ENCODE data around the gene ROPN1L.

Gene ROPN1L

GRCh38 chr5:10455277-10455670, 13.6 kb downstream of the ROPN1L start:
- TF ChIP-seq CTCF (IDR thresholded peaks at IDR 0.05; ENCODE audit: control insufficient read depth, extremely low read depth, insufficient read depth), result no peak
- no peak overlapping the region for H3K4me3 ChIP-seq (ENCODE audit: low read depth, low read length)
- no peak for DNase-seq (ENCODE audit: low read depth)

DNA sequence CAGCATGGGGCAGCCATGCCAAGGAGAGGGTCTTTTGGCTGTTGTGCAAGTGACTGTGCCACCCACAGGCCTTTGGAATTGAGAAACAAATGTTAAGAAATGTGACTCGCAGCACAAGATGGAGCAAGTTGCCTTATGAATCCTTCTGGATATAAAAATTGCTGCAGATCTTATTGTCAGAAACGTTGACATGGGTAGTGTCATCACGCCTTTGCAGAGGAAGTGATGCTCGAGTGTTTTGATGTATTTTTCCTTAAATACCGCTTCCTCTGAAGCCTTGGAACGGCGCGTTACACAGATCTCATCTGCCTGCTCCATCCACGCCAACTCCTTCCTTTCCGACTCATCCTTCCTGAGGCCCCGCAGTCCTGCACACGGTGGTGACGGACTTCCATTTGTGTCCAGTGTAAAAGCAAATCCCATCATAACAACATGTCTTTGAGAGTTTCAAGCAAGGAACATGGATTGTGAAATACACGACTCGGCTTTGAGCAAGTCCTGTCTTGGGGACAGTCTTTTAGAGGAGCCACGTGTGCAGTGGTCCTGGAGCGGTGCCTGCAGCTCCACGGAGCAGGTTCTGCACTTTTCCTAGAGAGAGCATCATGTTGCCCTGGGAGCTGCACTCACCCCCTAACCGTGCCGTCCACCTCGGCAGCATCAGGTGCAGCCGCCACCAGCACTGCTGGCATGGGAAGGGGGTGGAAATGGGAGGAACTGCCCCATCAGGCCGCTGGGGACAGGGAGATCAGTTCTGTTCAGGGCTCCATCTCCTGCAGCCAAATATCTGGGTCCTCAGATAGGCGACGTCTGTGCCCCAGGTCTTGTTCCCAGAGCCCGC, 15.1 kb downstream of the ROPN1L start:
- no peak overlapping the region for H3K4me3 ChIP-seq (ENCODE audit: low read depth, low read length)
- no peak for DNase-seq (ENCODE audit: low read depth)
- TF ChIP-seq CTCF (IDR thresholded peaks at IDR 0.05; ENCODE audit: control insufficient read depth, extremely low read depth, insufficient read depth), result no peak

GRCh38 chr5:10457682-10458574, 16.2 kb downstream of the ROPN1L start:
- no peak overlapping the region for H3K4me3 ChIP-seq (ENCODE audit: low read depth, low read length)
- no peak for TF ChIP-seq CTCF (IDR thresholded peaks at IDR 0.05; ENCODE audit: control insufficient read depth, extremely low read depth, insufficient read depth)
- DNase-seq (ENCODE audit: low read depth), result no peak

- no peak overlapping the region for H3K4me3 ChIP-seq (ENCODE audit: low read depth, low read length)
- no peak for TF ChIP-seq CTCF (IDR thresholded peaks at IDR 0.05; ENCODE audit: control insufficient read depth, extremely low read depth, insufficient read depth)
- no peak for DNase-seq (ENCODE audit: low read depth)
Observed at GRCh38 chr5:10459080-10460055, 17.7 kb downstream of the ROPN1L start.

- DNase-seq (ENCODE audit: low read depth), result peak; percentile 51
- TF ChIP-seq CTCF (IDR thresholded peaks at IDR 0.05; ENCODE audit: control insufficient read depth, extremely low read depth, insufficient read depth), result 0 out of 2 replicates have a peak, but pooled peaks have one; percentile 21
Observed at GRCh38 chr5:10460252-10460906, 18.7 kb downstream of the ROPN1L start.

DNA sequence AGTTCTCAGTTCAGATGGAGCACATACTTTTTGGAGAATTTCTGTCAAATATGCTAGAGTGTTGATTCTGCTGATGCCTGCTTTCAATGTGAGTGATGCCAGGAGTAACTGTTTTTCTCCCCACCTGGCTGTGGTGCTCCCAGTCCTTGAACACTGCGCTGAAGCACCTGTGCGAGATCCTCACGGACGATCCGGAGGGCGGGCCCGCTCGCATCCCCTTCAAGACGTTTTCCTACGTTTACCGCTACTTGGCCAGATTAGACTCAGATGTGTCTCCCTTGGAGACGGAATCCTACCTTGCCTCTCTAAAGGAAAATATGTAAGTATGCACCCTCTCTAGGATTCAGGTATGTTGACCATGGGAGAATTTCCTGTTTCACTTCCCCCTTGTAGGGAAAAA, 19.4 kb downstream of the ROPN1L start:
- no peak for TF ChIP-seq CTCF (IDR thresholded peaks at IDR 0.05; ENCODE audit: control insufficient read depth, extremely low read depth, insufficient read depth)

More at GRCh38 chr5:10460252-10460906, 18.7 kb downstream of the ROPN1L start:
- H3K4me3 ChIP-seq (ENCODE audit: low read depth, low read length), result no peak overlapping the region

More for the DNA sequence above, 19.4 kb downstream of the ROPN1L start:
- H3K4me3 ChIP-seq (ENCODE audit: low read depth, low read length), result no peak overlapping the region
- DNase-seq (ENCODE audit: low read depth), result no peak
